HEK293 (cell line): ENCODE data around the gene TMEM141.

Source experiments
- GLI2 ChIP-seq: fragments of 450-650 bp; formaldehyde crosslinking; IDR thresholded peaks from 2 replicates; pipeline ENCODE4; 2017; ENCODE audit warnings: missing biosample characterization, missing genetic modification characterization, low read depth, borderline replicate concordance
- HIC1 ChIP-seq: fragments of 450-650 bp; formaldehyde crosslinking; IDR thresholded peaks from 2 replicates; pipeline ENCODE4 v1.5.1; 2016; ENCODE audit warnings: missing biosample characterization, missing genetic modification characterization
- IKZF3 ChIP-seq: fragments of 450-650 bp; IDR thresholded peaks from 2 replicates; pipeline ENCODE4 v1.5.0; 2018; ENCODE audit warnings: missing biosample characterization, mild to moderate bottlenecking, missing genetic modification characterization, moderate library complexity
- KLF1 ChIP-seq: fragments of 450-650 bp; formaldehyde crosslinking; IDR thresholded peaks from 2 replicates; pipeline ENCODE4 v1.5.1; 2016; ENCODE audit warnings: missing biosample characterization, missing genetic modification characterization
- PRDM6 ChIP-seq: fragments of 450-650 bp; formaldehyde crosslinking; IDR thresholded peaks from 2 replicates; pipeline ENCODE4 v1.5.1; 2017; ENCODE audit warnings: missing biosample characterization, missing genetic modification characterization
- REPIN1 ChIP-seq: fragments of 450-650 bp; formaldehyde crosslinking; IDR thresholded peaks from 2 replicates; pipeline ENCODE4 v1.5.1; 2017; ENCODE audit warnings: missing biosample characterization, missing genetic modification characterization, low read depth
- ZBTB17 ChIP-seq: fragments of 450-650 bp; formaldehyde crosslinking; IDR thresholded peaks from 2 replicates; pipeline ENCODE4 v1.5.1; 2016; ENCODE audit warnings: missing biosample characterization, missing genetic modification characterization
- ZBTB26 ChIP-seq: fragments of 450-650 bp; formaldehyde crosslinking; optimal IDR thresholded peaks from 2 replicates; pipeline ENCODE3; 2016; ENCODE audit warnings: missing biosample characterization, mild to moderate bottlenecking, missing genetic modification characterization
- ZBTB48 ChIP-seq: fragments of 450-650 bp; formaldehyde crosslinking; IDR thresholded peaks from 2 replicates; pipeline ENCODE4 v1.5.1; 2016; ENCODE audit warnings: missing biosample characterization, missing genetic modification characterization
- ZEB2 ChIP-seq: fragments of 450-650 bp; formaldehyde crosslinking; IDR thresholded peaks from 2 replicates; pipeline ENCODE4 v1.5.1; 2016; ENCODE audit warnings: missing biosample characterization, missing genetic modification characterization
- ZFP3 ChIP-seq: fragments of 450-650 bp; formaldehyde crosslinking; IDR thresholded peaks from 2 replicates; pipeline ENCODE4 v1.5.1; 2016; ENCODE audit warnings: low read depth, missing biosample characterization, missing genetic modification characterization
- ZFP41 ChIP-seq: fragments of 450-650 bp; formaldehyde crosslinking; IDR thresholded peaks from 2 replicates; pipeline ENCODE4 v1.5.1; 2016; ENCODE audit warnings: missing biosample characterization, missing genetic modification characterization, borderline replicate concordance
- ZIC2 ChIP-seq: fragments of 450-650 bp; formaldehyde crosslinking; IDR thresholded peaks from 2 replicates; pipeline ENCODE4 v1.5.1; 2016; ENCODE audit warnings: missing biosample characterization, missing genetic modification characterization
- ZNF133 ChIP-seq: fragments of 450-650 bp; formaldehyde crosslinking; IDR thresholded peaks from 2 replicates; pipeline ENCODE4 v1.5.1; 2016; ENCODE audit warnings: missing biosample characterization, missing genetic modification characterization
- ZNF146 ChIP-seq: fragments of 450-650 bp; formaldehyde crosslinking; IDR thresholded peaks from 2 replicates; pipeline ENCODE4 v1.5.1; 2016; ENCODE audit warnings: missing biosample characterization, missing genetic modification characterization
- ZNF169 ChIP-seq: fragments of 450-650 bp; formaldehyde crosslinking; IDR thresholded peaks from 2 replicates; pipeline ENCODE4 v1.5.1; 2016; ENCODE audit warnings: missing biosample characterization, missing genetic modification characterization
- ZNF214 ChIP-seq: fragments of 450-650 bp; formaldehyde crosslinking; IDR thresholded peaks from 2 replicates; pipeline ENCODE4 v1.5.1; 2017; ENCODE audit warnings: missing biosample characterization, mild to moderate bottlenecking, missing genetic modification characterization, borderline replicate concordance
- ZNF449 ChIP-seq: fragments of 450-650 bp; formaldehyde crosslinking; IDR thresholded peaks from 2 replicates; pipeline ENCODE4 v1.5.1; 2017; ENCODE audit warnings: missing biosample characterization, mild to moderate bottlenecking, missing genetic modification characterization, moderate library complexity
- ZNF518A ChIP-seq: fragments of 450-650 bp; formaldehyde crosslinking; conservative IDR thresholded peaks from 2 replicates; pipeline ENCODE4 v1.5.1; 2016; ENCODE audit warnings: low read depth, missing biosample characterization, missing genetic modification characterization
- ZNF529 ChIP-seq: fragments of 450-650 bp; formaldehyde crosslinking; IDR thresholded peaks from 2 replicates; pipeline ENCODE4 v1.5.1; 2017; ENCODE audit warnings: missing genetic modification characterization, missing biosample characterization; ENCODE audit not compliant: insufficient replicate concordance
- ZNF585B ChIP-seq: fragments of 450-650 bp; formaldehyde crosslinking; IDR thresholded peaks from 2 replicates; pipeline ENCODE4 v1.5.1; 2016; ENCODE audit warnings: missing biosample characterization, missing genetic modification characterization
- ZNF626 ChIP-seq: fragments of 450-650 bp; sonication (Bioruptor Pico); formaldehyde crosslinking; IDR thresholded peaks from 2 replicates; pipeline ENCODE4 v1.5.1; 2018; ENCODE audit warnings: missing biosample characterization, missing genetic modification characterization, inconsistent platforms
- ZNF792 ChIP-seq: fragments of 450-650 bp; formaldehyde crosslinking; IDR thresholded peaks from 2 replicates; pipeline ENCODE4 v1.5.1; 2016; ENCODE audit warnings: missing biosample characterization, missing genetic modification characterization
- ZNF843 ChIP-seq: fragments of 450-650 bp; formaldehyde crosslinking; IDR thresholded peaks from 2 replicates; pipeline ENCODE4 v1.5.1; 2016; ENCODE audit warnings: missing biosample characterization, missing genetic modification characterization
- ZSCAN18 ChIP-seq: fragments of 450-650 bp; formaldehyde crosslinking; IDR thresholded peaks from 2 replicates; pipeline ENCODE4 v1.5.1; 2016; ENCODE audit warnings: missing biosample characterization, missing genetic modification characterization
- ZSCAN30 ChIP-seq: fragments of 450-650 bp; IDR thresholded peaks from 2 replicates; pipeline ENCODE4 v1.5.1; 2018; ENCODE audit warnings: missing biosample characterization, mild to moderate bottlenecking, missing genetic modification characterization, moderate library complexity

The TMEM141 gene

GRCh38 chr9:136790640-136791515 is at the start of gene TMEM141 (continued):
- no peak for TF ChIP-seq ZNF214 (tag by site-specific recombination)
- TF ChIP-seq ZNF449 (tag by site-specific recombination), result no peak
- no peak for TF ChIP-seq ZNF169 (tag by site-specific recombination)
- no peak for TF ChIP-seq PRDM6 (tag by site-specific recombination)
- TF ChIP-seq ZSCAN30 (tag by site-specific recombination), result 0 out of 2 replicates have a peak, but pooled peaks have one; percentile 39
- TF ChIP-seq ZFP3 (tag by site-specific recombination), result no peak
- TF ChIP-seq ZBTB17 (tag by site-specific recombination), result peak; percentile 42; the same call in 1 of the 2 replicates
- TF ChIP-seq ZSCAN18 (tag by site-specific recombination), result no peak
- no peak for TF ChIP-seq ZNF792 (tag by site-specific recombination)
- TF ChIP-seq REPIN1, result no peak
- TF ChIP-seq ZNF626 (tag by site-specific recombination), result no peak
- no peak for TF ChIP-seq ZNF146 (tag by site-specific recombination)
- no peak for TF ChIP-seq HIC1 (tag by site-specific recombination)
- TF ChIP-seq ZBTB26 (tag by site-specific recombination), result peak; percentile 64
- TF ChIP-seq ZNF585B (tag by site-specific recombination), result no peak
- TF ChIP-seq ZNF843 (tag by site-specific recombination), result no peak
- no peak for TF ChIP-seq GLI2 (tag by site-specific recombination)
- TF ChIP-seq ZNF529 (tag by site-specific recombination), result no peak
- peak; percentile 62 for TF ChIP-seq ZEB2 (tag by site-specific recombination)
- no peak for TF ChIP-seq ZFP41 (tag by site-specific recombination)
- no peak for TF ChIP-seq ZNF133 (tag by site-specific recombination)
- TF ChIP-seq IKZF3, result peak; percentile 82
- peak; percentile 50 for TF ChIP-seq ZIC2 (tag by site-specific recombination)
- peak; percentile 26 for TF ChIP-seq KLF1 (tag by site-specific recombination)
- no peak for TF ChIP-seq ZNF518A (tag by site-specific recombination)
- no peak for TF ChIP-seq ZBTB48 (tag by site-specific recombination)
